GM18951 (cell line): Measurements from ENCODE around the gene DNAJC7.

ENCODE experiments used
- POLR2A ChIP-seq: IDR thresholded peaks from 4 replicates; pipeline ENCODE4 v1.6.1; 2011; ENCODE audit warnings: mild to moderate bottlenecking; ENCODE audit not compliant: insufficient read length, insufficient read depth; ENCODE audit errors: extremely low read depth
- in situ Hi-C: fragments of 300-500 bp; cut with MboI; formaldehyde crosslinking; loops from one replicate; pipeline ENCODE4 v1.12.0; 2022; ENCODE audit warnings: low sequenced_read_pairs, mixed read lengths, inconsistent platforms; ENCODE audit not compliant: unreplicated experiment

The DNAJC7 gene

GRCh38 chr17:41988418-41988817, 28.8 kb downstream of the DNAJC7 start:
- in situ Hi-C loops: no loop called here

GRCh38 chr17:41987642-41988041, 29.6 kb downstream of the DNAJC7 start:
- no peak for TF ChIP-seq POLR2A
- in situ Hi-C loops: no loop called here

More at GRCh38 chr17:41988418-41988817, 28.8 kb downstream of the DNAJC7 start:
- TF ChIP-seq POLR2A: no peak

- no peak for TF ChIP-seq POLR2A
- in situ Hi-C loops: no loop called here
These were observed 30.6 kb downstream of the DNAJC7 start for GRCh38 chr17:41986634-41987033.

- in situ Hi-C loops: no loop called here
These were observed 31.3 kb downstream of the DNAJC7 start for GRCh38 chr17:41985919-41986318.

GRCh38 chr17:41984454-41984853, 32.8 kb downstream of the DNAJC7 start:
- no peak for TF ChIP-seq POLR2A

More at GRCh38 chr17:41985919-41986318, 31.3 kb downstream of the DNAJC7 start:
- no peak for TF ChIP-seq POLR2A

GRCh38 chr17:41982026-41982760, 35.0 kb downstream of the DNAJC7 start:
- no peak for TF ChIP-seq POLR2A
- in situ Hi-C loops: no loop called here

More at GRCh38 chr17:41984454-41984853, 32.8 kb downstream of the DNAJC7 start:
- in situ Hi-C loops: no loop called here

GRCh38 chr17:41977991-41978390, 39.2 kb downstream of the DNAJC7 start:
- TF ChIP-seq POLR2A: no peak
- in situ Hi-C loops: no loop called here

- in situ Hi-C loops: no loop called here
- no peak for TF ChIP-seq POLR2A
These were observed 41.0 kb downstream of the DNAJC7 start for GRCh38 chr17:41976142-41976768.

- no peak for TF ChIP-seq POLR2A
- in situ Hi-C loops: no loop called here
These were observed 41.8 kb downstream of the DNAJC7 start for GRCh38 chr17:41975099-41976083.

GRCh38 chr17:41974658-41975057, 42.6 kb downstream of the DNAJC7 start:
- in situ Hi-C loops: no loop called here
- TF ChIP-seq POLR2A: no peak

GRCh38 chr17:41974031-41974430, 43.2 kb downstream of the DNAJC7 start:
- TF ChIP-seq POLR2A: no peak
- in situ Hi-C loops: no loop called here

- TF ChIP-seq POLR2A: no peak
- in situ Hi-C loops: no loop called here
These were observed 43.8 kb downstream of the DNAJC7 start for GRCh38 chr17:41973408-41973811.

GRCh38 chr17:41972571-41973407, 44.5 kb downstream of the DNAJC7 start:
- no peak for TF ChIP-seq POLR2A
- in situ Hi-C loops: no loop called here
